K562 (cell line): ENCODE data around the gene RBM19. TPM values are rescaled to one million over a fixed set of nuclear protein-coding genes. Genes with fewer than 3 reads are reported as not detected.

ENCODE experiments used
- ATAC-seq: fragments of 200-7000 bp; cut with Tn5 transposase; 3 replicates; pipeline ENCODE4 v1.9.1; 2020; ENCODE audit warnings: moderate library complexity
- BruUV-seq: library from RNA; stranded (reverse); fragments of 400-500 nt; replicated peaks from 2 replicates; lab custom pipeline; 2021; lab: Mats Ljungman, UMichigan
- CTCF ChIA-PET: fragments of 300-600 bp; formaldehyde crosslinking; extraction: SDS; loops from one replicate; lab custom pipeline; 2021; ENCODE audit warnings: low intra/inter-chr PET ratio; lab: Yijun Ruan, JAX
- POLR2A ChIA-PET: fragments of 300-600, 350-650 bp; sonication (Branson Sonifier 250); formaldehyde crosslinking; extraction: SDS; loops from one replicate; lab custom pipeline; 2021; ENCODE audit warnings: antibody characterized with exemption, inconsistent platforms; lab: Yijun Ruan, JAX
- DNase-seq, 4 experiments: peaks; one replicate each; pipeline versions ENCODE4 v3.0.0 to v3.0.0-alpha.2; 2011 to 2018; ENCODE audit warnings: low spot score in 3 of 4, mixed read lengths in 3 of 4; ENCODE audit errors: extremely low read depth in 1 of 4
- FAIRE-seq: peaks from 2 replicates; lab custom pipeline; 2011; peaks lifted over from hg19 to GRCh38; lab: Jason Lieb, UNC
- H2AFZ ChIP-seq: 2 replicates; pipeline ENCODE4 v1.6.0; 2011; ENCODE audit warnings: low read depth, low read length, control low read depth, inconsistent platforms
- H3K27ac ChIP-seq: fragments of 200-600 bp; 3 replicates; pipeline ENCODE4 v1.8.0; 2011; ENCODE audit warnings: low read depth, mild to moderate bottlenecking, control low read depth, inconsistent platforms, low read length, moderate library complexity, mixed read lengths; ENCODE audit errors: extremely low read depth
- H3K27me3 ChIP-seq, 2 experiments: fragments of 300-600 bp in 1 of 2; 2 replicates in 1 of 2; 3 replicates in 1 of 2; pipeline versions ENCODE4 v1.6.0 to v1.8.0; 2011; ENCODE audit warnings: inconsistent platforms in 2 of 2, low read length in 2 of 2, mild to moderate bottlenecking in 1 of 2, mixed read lengths in 1 of 2, moderate library complexity in 1 of 2; ENCODE audit not compliant: control insufficient read depth in 2 of 2, insufficient read depth in 2 of 2
- H3K36me3 ChIP-seq: fragments of 300-600 bp; 3 replicates; pipeline ENCODE4 v1.8.0; 2011; ENCODE audit warnings: mild to moderate bottlenecking, low read length, inconsistent platforms; ENCODE audit not compliant: control insufficient read depth, insufficient read depth
- H3K4me1 ChIP-seq, 2 experiments: fragments of 200-600 bp in 1 of 2; replicated peaks in 1 of 2; 2 replicates in 1 of 2; 3 replicates in 1 of 2; pipeline versions ENCODE4 v1.5.1 to v1.8.0; 2011; ENCODE audit warnings: inconsistent platforms in 2 of 2, low read length in 2 of 2, mild to moderate bottlenecking in 1 of 2, mixed read lengths in 1 of 2, moderate library complexity in 1 of 2; ENCODE audit not compliant: control insufficient read depth in 2 of 2, insufficient read depth in 2 of 2
- H3K4me2 ChIP-seq: 2 replicates; pipeline ENCODE4 v1.6.1; 2011; ENCODE audit warnings: low read length, control low read depth, inconsistent platforms, mixed read lengths; ENCODE audit not compliant: insufficient read depth
- H3K4me3 ChIP-seq: fragments of 200-600 bp; sonication (generic), shearing (Covaris generic); 2 replicates; pipeline ENCODE4 v1.5.1; 2016; ENCODE audit warnings: control low read depth, inconsistent platforms
- H3K79me2 ChIP-seq: fragments of 200-600 bp; 3 replicates; pipeline ENCODE4 v1.8.0; 2011; ENCODE audit warnings: low read length, inconsistent platforms; ENCODE audit not compliant: control insufficient read depth, insufficient read depth
- H3K9ac ChIP-seq, 2 experiments: 2 replicates each; pipeline versions ENCODE4 v1.6.0 to v1.6.1; 2011; ENCODE audit warnings: low read depth in 2 of 2, low read length in 2 of 2, control low read depth in 1 of 2, inconsistent platforms in 1 of 2, mild to moderate bottlenecking in 1 of 2, mixed read lengths in 1 of 2; ENCODE audit not compliant: insufficient read depth in 1 of 2
- H3K9me1 ChIP-seq: one replicate; pipeline ENCODE4 v1.6.0; 2011; ENCODE audit warnings: inconsistent platforms, mild to moderate bottlenecking, low read length, moderate library complexity; ENCODE audit not compliant: control insufficient read depth, insufficient read depth
- H3K9me3 ChIP-seq: replicated peaks from 2 replicates; pipeline ENCODE4 v1.5.1; 2011; ENCODE audit warnings: low read depth, low read length, inconsistent platforms; ENCODE audit not compliant: control insufficient read depth, insufficient read depth
- H4K20me1 ChIP-seq: replicated peaks from 2 replicates; pipeline ENCODE4 v1.6.1; 2011; ENCODE audit warnings: low read length, inconsistent platforms, mixed read lengths; ENCODE audit not compliant: control insufficient read depth, insufficient read depth
- KDM1A ChIP-seq, 2 experiments: fragments of 450-650 bp; IDR thresholded peaks; 2 replicates each; pipeline ENCODE4 v1.6.1; 2016; ENCODE audit warnings: mild to moderate bottlenecking in 2 of 2
- NCOR1 ChIP-seq: fragments of 450-650 bp; IDR thresholded peaks from 2 replicates; pipeline ENCODE4 v1.6.1; 2016; ENCODE audit warnings: mild to moderate bottlenecking, moderate library complexity
- RBM25 ChIP-seq: fragments of 200-400 bp; formaldehyde crosslinking; IDR thresholded peaks from 2 replicates; pipeline ENCODE4 v1.6.1; 2018; ENCODE audit warnings: low read length, low read depth, moderate library complexity; ENCODE audit not compliant: severe bottlenecking
- SIN3A ChIP-seq, 2 experiments: fragments of 150-350 bp in 1 of 2; IDR thresholded peaks; 2 replicates each; pipeline ENCODE4 v1.6.1; 2011 to 2016; ENCODE audit warnings: borderline replicate concordance in 2 of 2, low read depth in 2 of 2, low read length in 2 of 2, mild to moderate bottlenecking in 2 of 2, moderate library complexity in 2 of 2; ENCODE audit not compliant: control insufficient read depth in 1 of 2
- ZFP36 ChIP-seq: fragments of 150-350 bp; IDR thresholded peaks from 2 replicates; pipeline ENCODE4 v1.6.1; 2018; ENCODE audit warnings: low read length, low read depth; ENCODE audit not compliant: partially characterized antibody
- WGBS: fragments of 100-300 bp; shearing (Covaris generic); methylation state at CpG from one replicate; pipeline ENCODE4 v1.1.6; 2016; ENCODE audit warnings: low coverage, mixed read lengths; ENCODE audit not compliant: insufficient coverage; ENCODE audit errors: missing lambda C conversion rate; 5-methylcytosine and 5-hydroxymethylcytosine counted together
- in situ Hi-C: fragments of 300-500 bp; cut with MboI; formaldehyde crosslinking; loops from 4 replicates; pipeline ENCODE4 v1.15.0; 2018; ENCODE audit warnings: inconsistent platforms, mixed read lengths
- intact Hi-C: fragments of 100-400 bp; cut with micrococcal nuclease; formaldehyde crosslinking; loops from 2 replicates; pipeline ENCODE4 v1.14.2; 2022
- polyA plus RNA-seq, 8 experiments: library from polyadenylated mRNA; depleted of rRNA in 4 of 8; stranded (reverse) in 5 of 8; unstranded in 3 of 8; fragments of >200 nt; fragmentation: Nextera tagmentation in 2 of 8; fragmentation: Illumina TruSeq in 1 of 8; extraction: Ambion mirVana in 2 of 8; extraction: Trizol in 1 of 8; gene quantifications; 2 replicates each; pipeline versions ENCODE4 v1.2.1 to v1.2.3, GENCODE V29; 2011 to 2014; ENCODE audit warnings: inconsistent platforms in 1 of 8, missing spikeins in 1 of 8
- total RNA-seq, 7 experiments: library from RNA; depleted of rRNA in 6 of 7; stranded (reverse); fragments of >200 nt in 6 of 7; fragmentation: Illumina TruSeq in 2 of 7; extraction: Trizol in 2 of 7; gene quantifications; 2 replicates each; pipeline versions ENCODE4 v1.2.1 to v1.2.3, GENCODE V29; 2011 to 2021; ENCODE audit warnings: low replicate concordance in 1 of 7

RBM19 gene
- total and polyA plus RNA-seq, 9 of the 15 experiments (the other 6 are each of a cell fraction or from before 2014, with no cell fraction given) = 16.0 to 58.4 (median 37.9) TPM

DNA sequence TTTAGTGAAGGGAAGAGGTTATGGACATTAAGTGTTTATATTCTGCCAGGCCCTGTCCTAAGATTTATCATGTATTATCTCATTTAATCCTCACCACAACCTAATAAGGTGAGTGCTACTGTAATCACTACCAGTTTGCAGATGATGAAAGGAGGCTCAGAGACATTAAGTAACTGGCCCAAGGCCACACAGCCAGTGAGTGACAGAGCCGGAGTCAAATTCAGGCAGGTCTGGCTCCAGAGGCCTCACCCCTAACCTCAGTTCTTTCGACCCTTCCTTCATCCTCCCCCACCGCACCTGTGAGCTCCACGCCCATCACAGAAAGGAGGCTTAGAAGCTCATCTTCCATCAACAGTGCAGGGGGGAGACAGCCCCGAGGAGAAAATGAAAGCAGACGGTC, 197.3 kb downstream of the RBM19 start:
- H3K9me1 ChIP-seq = no peaks in the 10 kb centered on the region
- no peak overlapping the region for H3K27ac ChIP-seq
- CTCF ChIA-PET = no interaction called here
- DNase-seq (no peak), FAIRE-seq (no peak), ATAC-seq (no peak)
- H3K9ac ChIP-seq = no peak overlapping the region
- no peak overlapping the region for H3K4me3 ChIP-seq
- intact Hi-C loops = no loop called here
- H3K79me2 ChIP-seq = peaks cover 10% of the 10 kb centered on the region; the same call in 2 of the 3 replicates
- no peaks in the 10 kb centered on the region for H3K9me3 ChIP-seq
- H3K36me3 ChIP-seq = peaks cover 10% of the 10 kb centered on the region; the same call in 2 of the 3 replicates
- H4K20me1 ChIP-seq = no peaks in the 10 kb centered on the region
- in situ Hi-C loops = no loop called here
- 68% methylated on average over 6 of the region's 6 CpGs for WGBS
- POLR2A ChIA-PET = interaction anchor here (0.7 to 1.2 kb wide), 2 partner anchors 9 to 20 kb away, joined by 4 read pairs; no protein-coding TSS in a partner anchor
- no peaks in the 10 kb centered on the region for H3K27me3 ChIP-seq
- no TSS peak for BruUV-seq
- H3K4me2 ChIP-seq = no peak overlapping the region
- H3K4me1 ChIP-seq = peaks cover 8 to 10% of the 10 kb centered on the region in 2 experiments; a peak in 4 of 5 replicates
- no peak overlapping the region for H2AFZ ChIP-seq
- TF ChIP-seq RBM25 (peak; percentile 65), ZFP36 (peak; percentile 63), NCOR1 (no peak), SIN3A (IDR thresholded peaks at IDR 0.05; ENCODE audit: borderline replicate concordance in 2 of 2, control insufficient read depth in 1 of 2, low read depth in 2 of 2, low read length in 2 of 2) (no peak), KDM1A (IDR thresholded peaks at IDR 0.05) (0 out of 4 replicates have a peak, but pooled peaks of 1 of the 2 experiments have one; percentile 15)
